Measurements from ENCODE around the gene FBLN1.

GRCh38 chr22:45548991-45549761 lies 46.5 kb downstream of the FBLN1 start:
- TF ChIP-seq, protein P1, sequence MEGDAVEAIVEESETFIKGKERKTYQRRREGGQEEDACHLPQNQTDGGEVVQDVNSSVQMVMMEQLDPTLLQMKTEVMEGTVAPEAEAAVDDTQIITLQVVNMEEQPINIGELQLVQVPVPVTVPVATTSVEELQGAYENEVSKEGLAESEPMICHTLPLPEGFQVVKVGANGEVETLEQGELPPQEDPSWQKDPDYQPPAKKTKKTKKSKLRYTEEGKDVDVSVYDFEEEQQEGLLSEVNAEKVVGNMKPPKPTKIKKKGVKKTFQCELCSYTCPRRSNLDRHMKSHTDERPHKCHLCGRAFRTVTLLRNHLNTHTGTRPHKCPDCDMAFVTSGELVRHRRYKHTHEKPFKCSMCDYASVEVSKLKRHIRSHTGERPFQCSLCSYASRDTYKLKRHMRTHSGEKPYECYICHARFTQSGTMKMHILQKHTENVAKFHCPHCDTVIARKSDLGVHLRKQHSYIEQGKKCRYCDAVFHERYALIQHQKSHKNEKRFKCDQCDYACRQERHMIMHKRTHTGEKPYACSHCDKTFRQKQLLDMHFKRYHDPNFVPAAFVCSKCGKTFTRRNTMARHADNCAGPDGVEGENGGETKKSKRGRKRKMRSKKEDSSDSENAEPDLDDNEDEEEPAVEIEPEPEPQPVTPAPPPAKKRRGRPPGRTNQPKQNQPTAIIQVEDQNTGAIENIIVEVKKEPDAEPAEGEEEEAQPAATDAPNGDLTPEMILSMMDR (IDR thresholded peaks at IDR 0.05; ENCODE audit: low read depth, low read length): peak; percentile 52
- no peak for TF ChIP-seq POLR2A (IDR thresholded peaks at IDR 0.05; ENCODE audit: extremely low read depth, insufficient read length)
- TF ChIP-seq, protein P2, sequence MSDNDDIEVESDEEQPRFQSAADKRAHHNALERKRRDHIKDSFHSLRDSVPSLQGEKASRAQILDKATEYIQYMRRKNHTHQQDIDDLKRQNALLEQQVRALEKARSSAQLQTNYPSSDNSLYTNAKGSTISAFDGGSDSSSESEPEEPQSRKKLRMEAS (IDR thresholded peaks at IDR 0.05; ENCODE audit: low read depth, low read length): no peak
